Measurements from ENCODE around the gene PLCL2.

DNA sequence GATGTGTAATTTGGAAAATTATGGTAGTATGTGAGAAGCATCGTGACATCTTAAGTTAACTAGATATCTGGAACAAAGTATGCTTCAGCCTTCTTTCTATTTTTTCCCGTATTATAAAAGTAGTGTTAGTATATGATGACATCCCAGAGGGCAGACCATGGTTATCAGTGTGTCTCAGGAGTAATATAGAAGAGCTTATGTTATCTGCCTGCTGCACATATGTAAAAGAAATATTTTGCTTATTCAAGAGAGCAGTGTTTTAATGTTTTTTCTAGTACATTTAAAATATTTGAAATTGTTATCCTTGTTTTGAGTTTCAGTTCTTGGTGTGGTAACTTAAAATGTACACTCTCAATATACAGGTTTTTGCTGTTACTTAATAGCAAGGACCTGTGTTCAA is 24.1 kb downstream of the PLCL2 start:
- TF ChIP-seq, protein P1, sequence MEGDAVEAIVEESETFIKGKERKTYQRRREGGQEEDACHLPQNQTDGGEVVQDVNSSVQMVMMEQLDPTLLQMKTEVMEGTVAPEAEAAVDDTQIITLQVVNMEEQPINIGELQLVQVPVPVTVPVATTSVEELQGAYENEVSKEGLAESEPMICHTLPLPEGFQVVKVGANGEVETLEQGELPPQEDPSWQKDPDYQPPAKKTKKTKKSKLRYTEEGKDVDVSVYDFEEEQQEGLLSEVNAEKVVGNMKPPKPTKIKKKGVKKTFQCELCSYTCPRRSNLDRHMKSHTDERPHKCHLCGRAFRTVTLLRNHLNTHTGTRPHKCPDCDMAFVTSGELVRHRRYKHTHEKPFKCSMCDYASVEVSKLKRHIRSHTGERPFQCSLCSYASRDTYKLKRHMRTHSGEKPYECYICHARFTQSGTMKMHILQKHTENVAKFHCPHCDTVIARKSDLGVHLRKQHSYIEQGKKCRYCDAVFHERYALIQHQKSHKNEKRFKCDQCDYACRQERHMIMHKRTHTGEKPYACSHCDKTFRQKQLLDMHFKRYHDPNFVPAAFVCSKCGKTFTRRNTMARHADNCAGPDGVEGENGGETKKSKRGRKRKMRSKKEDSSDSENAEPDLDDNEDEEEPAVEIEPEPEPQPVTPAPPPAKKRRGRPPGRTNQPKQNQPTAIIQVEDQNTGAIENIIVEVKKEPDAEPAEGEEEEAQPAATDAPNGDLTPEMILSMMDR (IDR thresholded peaks at IDR 0.05): no peak
- no peak for TF ChIP-seq EP300 (IDR thresholded peaks at IDR 0.05)
- TF ChIP-seq POLR2A (IDR thresholded peaks at IDR 0.05): no peak
- TF ChIP-seq POLR2AphosphoS5 (IDR thresholded peaks at IDR 0.05): no peak

All from gastroesophageal sphincter (tissue), 3 donors.